Activated T-helper 2 cell treated with anti-CD3 and anti-CD28 coated beads, Interferon-gamma antibody, Interleukin-2, Interleukin-4, amounts not matched to agents 10 μg/mL and 5 μg/mL and 100 μg/mL, durations not matched to agents 14 hours and 24 hours and 36 hours (primary cell): ENCODE results near the gene KCNK17. TPM values are rescaled to one million over a fixed set of nuclear protein-coding genes. Genes with fewer than 3 reads are reported as not detected.
"Not testable (repeated sequence)": the region's sequence is repeated elsewhere in the genome, so short reads cannot be mapped to it uniquely, and the experiment has no call there.

Experiments used
- DNase-seq: peaks from one replicate; pipeline ENCODE4 v3.0.0; 2021; ENCODE audit warnings: low spot score
- H3K27ac Mint-ChIP-seq: one replicate; pipeline ENCODE4 v1.8.0; 2021; ENCODE audit warnings: mixed read lengths
- H3K27me3 Mint-ChIP-seq: one replicate; pipeline ENCODE4 v1.8.0; 2021; ENCODE audit warnings: low read depth, mixed read lengths
- H3K36me3 Mint-ChIP-seq: one replicate; pipeline ENCODE4 v1.8.0; 2021; ENCODE audit warnings: low read depth, mixed read lengths
- H3K4me1 Mint-ChIP-seq: one replicate; pipeline ENCODE4 v1.8.0; 2021; ENCODE audit warnings: low read depth, mixed read lengths
- H3K4me3 Mint-ChIP-seq: one replicate; pipeline ENCODE4 v1.8.0; 2021; ENCODE audit warnings: low read depth, mild to moderate bottlenecking, moderate library complexity, mixed read lengths
- H3K9me3 Mint-ChIP-seq: one replicate; pipeline ENCODE4 v1.8.0; 2021; ENCODE audit warnings: mixed read lengths
- intact Hi-C: fragments of 100-400 bp; cut with micrococcal nuclease; formaldehyde crosslinking; loops from one replicate; pipeline ENCODE4 v1.15.1; 2023
- total RNA-seq: library from RNA; stranded (reverse); gene quantifications from 2 replicates; pipeline ENCODE4 v1.2.3, GENCODE V29; 2022

KCNK17 gene
- total RNA-seq, 1 donor from 2014 or later: not detected

- peaks cover 3% of the 10 kb centered on the region for H3K27me3 Mint-ChIP-seq
- no peak overlapping the region for H3K4me3 Mint-ChIP-seq
- no peak for DNase-seq
- H3K36me3 Mint-ChIP-seq: no peaks in the 10 kb centered on the region
- no peak overlapping the region for H3K27ac Mint-ChIP-seq
- intact Hi-C loops: no loop called here
- H3K4me1 Mint-ChIP-seq: peaks cover 7% of the 10 kb centered on the region
- H3K9me3 Mint-ChIP-seq: no peaks in the 10 kb centered on the region
These were observed 21.6 kb downstream of the KCNK17 start for GRCh38 chr6:39292637-39293036.

GRCh38 chr6:39289490-39289889 is 24.7 kb downstream of the KCNK17 start:
- no peaks in the 10 kb centered on the region for H3K9me3 Mint-ChIP-seq
- no peak overlapping the region for H3K27ac Mint-ChIP-seq
- H3K36me3 Mint-ChIP-seq: no peaks in the 10 kb centered on the region
- no peak overlapping the region for H3K4me3 Mint-ChIP-seq
- H3K27me3 Mint-ChIP-seq: peaks cover 9% of the 10 kb centered on the region
- intact Hi-C loops: no loop called here
- no peak for DNase-seq
- peaks cover 7% of the 10 kb centered on the region for H3K4me1 Mint-ChIP-seq

GRCh38 chr6:39287601-39288000 is 26.6 kb downstream of the KCNK17 start:
- H3K27ac Mint-ChIP-seq: no peak overlapping the region
- intact Hi-C loops: no loop called here

GRCh38 chr6:39286596-39286995 is 27.6 kb downstream of the KCNK17 start:
- H3K36me3 Mint-ChIP-seq, intact Hi-C loops, H3K4me3 Mint-ChIP-seq, DNase-seq, H3K9me3 Mint-ChIP-seq, H3K27ac Mint-ChIP-seq, H3K4me1 Mint-ChIP-seq: not testable (repeated sequence)
- peaks cover 10% of the 10 kb centered on the region for H3K27me3 Mint-ChIP-seq

More at GRCh38 chr6:39287601-39288000, 26.6 kb downstream of the KCNK17 start:
- no peak for DNase-seq
- H3K4me3 Mint-ChIP-seq: no peak overlapping the region
- no peaks in the 10 kb centered on the region for H3K9me3 Mint-ChIP-seq
- H3K27me3 Mint-ChIP-seq: peaks cover 10% of the 10 kb centered on the region
- no peaks in the 10 kb centered on the region for H3K36me3 Mint-ChIP-seq
- H3K4me1 Mint-ChIP-seq: peaks cover 7% of the 10 kb centered on the region

GRCh38 chr6:39282774-39283173 is 31.4 kb downstream of the KCNK17 start:
- Mint-ChIP-seq H3K27me3 (peaks cover 9% of the 10 kb centered on the region), H3K36me3 (no peaks in the 10 kb centered on the region), H3K4me3 (no peak overlapping the region), H3K4me1 (no peaks in the 10 kb centered on the region), H3K27ac (no peak overlapping the region), H3K9me3 (no peaks in the 10 kb centered on the region)
- intact Hi-C loops: no loop called here
- no peak for DNase-seq

GRCh38 chr6:39281312-39281980 is 32.8 kb downstream of the KCNK17 start:
- no peak overlapping the region for H3K27ac Mint-ChIP-seq
- no peaks in the 10 kb centered on the region for H3K4me1 Mint-ChIP-seq
- H3K36me3 Mint-ChIP-seq: no peaks in the 10 kb centered on the region
- H3K27me3 Mint-ChIP-seq: peaks cover 19% of the 10 kb centered on the region
- no peak for DNase-seq
- no peak overlapping the region for H3K4me3 Mint-ChIP-seq
- intact Hi-C loops: no loop called here
- no peaks in the 10 kb centered on the region for H3K9me3 Mint-ChIP-seq

- no peak for DNase-seq
- intact Hi-C loops: no loop called here
- no peaks in the 10 kb centered on the region for H3K4me1 Mint-ChIP-seq
- H3K27ac Mint-ChIP-seq: no peak overlapping the region
- H3K36me3 Mint-ChIP-seq: no peaks in the 10 kb centered on the region
- H3K4me3 Mint-ChIP-seq: no peak overlapping the region
- no peaks in the 10 kb centered on the region for H3K9me3 Mint-ChIP-seq
- peaks cover 17% of the 10 kb centered on the region for H3K27me3 Mint-ChIP-seq
These were observed 33.9 kb downstream of the KCNK17 start for GRCh38 chr6:39280247-39280731.

GRCh38 chr6:39279539-39279938 is 34.7 kb downstream of the KCNK17 start:
- no peaks in the 10 kb centered on the region for H3K36me3 Mint-ChIP-seq
- DNase-seq: no peak
- no peaks in the 10 kb centered on the region for H3K4me1 Mint-ChIP-seq
- intact Hi-C loops: no loop called here
- no peak overlapping the region for H3K4me3 Mint-ChIP-seq
- H3K9me3 Mint-ChIP-seq: no peaks in the 10 kb centered on the region
- H3K27ac Mint-ChIP-seq: no peak overlapping the region
- peaks cover 18% of the 10 kb centered on the region for H3K27me3 Mint-ChIP-seq

GRCh38 chr6:39276379-39276995 is 37.7 kb downstream of the KCNK17 start:
- H3K36me3 Mint-ChIP-seq: no peaks in the 10 kb centered on the region
- peaks cover 19% of the 10 kb centered on the region for H3K27me3 Mint-ChIP-seq
- no peak overlapping the region for H3K4me3 Mint-ChIP-seq
- intact Hi-C loops: no loop called here
- H3K9me3 Mint-ChIP-seq: no peaks in the 10 kb centered on the region
- no peak for DNase-seq
- H3K4me1 Mint-ChIP-seq: no peaks in the 10 kb centered on the region
- no peak overlapping the region for H3K27ac Mint-ChIP-seq

- intact Hi-C loops: no loop called here
- Mint-ChIP-seq H3K4me1 (no peaks in the 10 kb centered on the region), H3K4me3 (no peak overlapping the region), H3K27me3 (peaks cover 19% of the 10 kb centered on the region), H3K36me3 (no peaks in the 10 kb centered on the region), H3K9me3 (no peaks in the 10 kb centered on the region), H3K27ac (no peak overlapping the region)
- DNase-seq: no peak
These were observed 39.3 kb downstream of the KCNK17 start for GRCh38 chr6:39274903-39275302.

GRCh38 chr6:39274471-39274870 is 39.7 kb downstream of the KCNK17 start:
- no peak overlapping the region for H3K4me3 Mint-ChIP-seq
- H3K27ac Mint-ChIP-seq: no peak overlapping the region

GRCh38 chr6:39273406-39273821 is 40.8 kb downstream of the KCNK17 start:
- no peak for DNase-seq
- H3K27ac Mint-ChIP-seq: no peak overlapping the region
- no peaks in the 10 kb centered on the region for H3K4me1 Mint-ChIP-seq
- peaks cover 19% of the 10 kb centered on the region for H3K27me3 Mint-ChIP-seq
- no peaks in the 10 kb centered on the region for H3K9me3 Mint-ChIP-seq
- intact Hi-C loops: no loop called here
- H3K4me3 Mint-ChIP-seq: no peak overlapping the region
- no peaks in the 10 kb centered on the region for H3K36me3 Mint-ChIP-seq

More at GRCh38 chr6:39274471-39274870, 39.7 kb downstream of the KCNK17 start:
- intact Hi-C loops: no loop called here
- Mint-ChIP-seq H3K27me3 (peaks cover 19% of the 10 kb centered on the region), H3K36me3 (no peaks in the 10 kb centered on the region), H3K9me3 (no peaks in the 10 kb centered on the region), H3K4me1 (no peaks in the 10 kb centered on the region)
- no peak for DNase-seq

- intact Hi-C loops: no loop called here
- peaks cover 5% of the 10 kb centered on the region for H3K4me1 Mint-ChIP-seq
- H3K27ac Mint-ChIP-seq: no peak overlapping the region
- H3K27me3 Mint-ChIP-seq: peaks cover 4% of the 10 kb centered on the region
- H3K4me3 Mint-ChIP-seq: no peak overlapping the region
- no peaks in the 10 kb centered on the region for H3K9me3 Mint-ChIP-seq
- no peak for DNase-seq
- no peaks in the 10 kb centered on the region for H3K36me3 Mint-ChIP-seq
These were observed 44.3 kb downstream of the KCNK17 start for GRCh38 chr6:39269961-39270360.
